Measurements from ENCODE around the gene CNTNAP5.

CNTNAP5 gene

GRCh38 chr2:124915567-124915966 is 890.5 kb downstream of the CNTNAP5 start:
- Histone ChIP-seq H3K9ac (ENCODE audit: low read length) (no peak overlapping the region), H2AFZ (ENCODE audit: low read length) (no peak overlapping the region), H3K27ac (ENCODE audit: low read length) (no peak overlapping the region), H3K27me3 (replicated peaks; ENCODE audit: insufficient read depth, low read length) (no peaks in the 10 kb centered on the region), H3K4me3 (ENCODE audit: low read length) (no peak overlapping the region), H3F3A (ENCODE audit: insufficient read depth, low read length) (no peaks in the 10 kb centered on the region), H4K20me1 (ENCODE audit: insufficient read depth, low read length) (no peaks in the 10 kb centered on the region), H3K4me2 (ENCODE audit: low read depth, low read length) (no peak overlapping the region), H3K4me1 (ENCODE audit: low read length) (peaks cover 7% of the 10 kb centered on the region), H3K9me2 (replicated peaks; ENCODE audit: insufficient read depth, low read length) (no peaks in the 10 kb centered on the region), H3K79me2 (ENCODE audit: low read length) (no peaks in the 10 kb centered on the region), H3K36me3 (replicated peaks; ENCODE audit: insufficient read depth, low read length) (no peaks in the 10 kb centered on the region), H3K9me3 (replicated peaks; ENCODE audit: insufficient read depth, low read length) (no peaks in the 10 kb centered on the region)
- no peak for DNase-seq
- TF ChIP-seq EZH2phosphoT487 (IDR thresholded peaks at IDR 0.05; ENCODE audit: low read length) (no peak), CTCF (IDR thresholded peaks at IDR 0.05; ENCODE audit: low read length) (no peak), EZH2 (optimal IDR thresholded peaks at IDR 0.05; ENCODE audit: low read depth, low read length) (no peak)

GRCh38 chr2:124919296-124919695 is 894.2 kb downstream of the CNTNAP5 start:
- H3K27me3 ChIP-seq (replicated peaks; ENCODE audit: insufficient read depth, low read length) = no peaks in the 10 kb centered on the region
- no peaks in the 10 kb centered on the region for H3K79me2 ChIP-seq (ENCODE audit: low read length)
- no peak overlapping the region for H2AFZ ChIP-seq (ENCODE audit: low read length)
- no peak overlapping the region for H3K4me3 ChIP-seq (ENCODE audit: low read length)
- H3K9me2 ChIP-seq (replicated peaks; ENCODE audit: insufficient read depth, low read length) = no peaks in the 10 kb centered on the region
- H4K20me1 ChIP-seq (ENCODE audit: insufficient read depth, low read length) = no peaks in the 10 kb centered on the region
- H3K4me2 ChIP-seq (ENCODE audit: low read depth, low read length) = no peak overlapping the region
- no peak overlapping the region for H3K27ac ChIP-seq (ENCODE audit: low read length)
- peaks cover 7% of the 10 kb centered on the region for H3K4me1 ChIP-seq (ENCODE audit: low read length)
- H3K36me3 ChIP-seq (replicated peaks; ENCODE audit: insufficient read depth, low read length) = no peaks in the 10 kb centered on the region; the same call in 1 of the 2 replicates
- no peak overlapping the region for H3K9ac ChIP-seq (ENCODE audit: low read length)
- TF ChIP-seq EZH2phosphoT487 (IDR thresholded peaks at IDR 0.05; ENCODE audit: low read length) = no peak
- no peak for TF ChIP-seq EZH2 (optimal IDR thresholded peaks at IDR 0.05; ENCODE audit: low read depth, low read length)
- no peak for TF ChIP-seq CTCF (IDR thresholded peaks at IDR 0.05; ENCODE audit: low read length)
- no peaks in the 10 kb centered on the region for H3K9me3 ChIP-seq (replicated peaks; ENCODE audit: insufficient read depth, low read length)
- peak; percentile 75 for DNase-seq
- H3F3A ChIP-seq (ENCODE audit: insufficient read depth, low read length) = no peaks in the 10 kb centered on the region

- no peaks in the 10 kb centered on the region for H3K9me3 ChIP-seq (replicated peaks; ENCODE audit: insufficient read depth, low read length)
- no peaks in the 10 kb centered on the region for H3K27me3 ChIP-seq (replicated peaks; ENCODE audit: insufficient read depth, low read length)
- TF ChIP-seq CTCF (IDR thresholded peaks at IDR 0.05; ENCODE audit: low read length) = no peak
- TF ChIP-seq EZH2 (optimal IDR thresholded peaks at IDR 0.05; ENCODE audit: low read depth, low read length) = no peak
- no peak for TF ChIP-seq EZH2phosphoT487 (IDR thresholded peaks at IDR 0.05; ENCODE audit: low read length)
- H3K9ac ChIP-seq (ENCODE audit: low read length) = no peak overlapping the region
- H2AFZ ChIP-seq (ENCODE audit: low read length) = no peak overlapping the region
- no peak overlapping the region for H3K27ac ChIP-seq (ENCODE audit: low read length)
- H3K79me2 ChIP-seq (ENCODE audit: low read length) = no peaks in the 10 kb centered on the region
- no peak for DNase-seq
- no peaks in the 10 kb centered on the region for H3F3A ChIP-seq (ENCODE audit: insufficient read depth, low read length)
- no peak overlapping the region for H3K4me2 ChIP-seq (ENCODE audit: low read depth, low read length)
- no peaks in the 10 kb centered on the region for H4K20me1 ChIP-seq (ENCODE audit: insufficient read depth, low read length)
- no peaks in the 10 kb centered on the region; the same call in 1 of the 2 replicates for H3K36me3 ChIP-seq (replicated peaks; ENCODE audit: insufficient read depth, low read length)
- H3K4me1 ChIP-seq (ENCODE audit: low read length) = peaks cover 7% of the 10 kb centered on the region
- no peaks in the 10 kb centered on the region for H3K9me2 ChIP-seq (replicated peaks; ENCODE audit: insufficient read depth, low read length)
- H3K4me3 ChIP-seq (ENCODE audit: low read length) = no peak overlapping the region
These were observed 895.4 kb downstream of the CNTNAP5 start for GRCh38 chr2:124920448-124920847.

All from MM.1S (cell line).